Globus pallidus (tissue), 1 donor: Measurements from ENCODE around the gene KRTAP2-4.
"Not testable (repeated sequence)": the region's sequence is repeated elsewhere in the genome, so short reads cannot be mapped to it uniquely, and the experiment has no call there.

ENCODE experiments used
- DNase-seq: peaks from one replicate; pipeline ENCODE4 v3.0.0-alpha.2; 2015; ENCODE audit warnings: low spot score

KRTAP2-4 gene

GRCh38 chr17:41037853-41038350, 27.8 kb downstream of the KRTAP2-4 start:
- DNase-seq = no peak

- DNase-seq = not testable (repeated sequence)
These were observed 31.2 kb downstream of the KRTAP2-4 start, which contains the start of gene KRTAP1-3 for GRCh38 chr17:41034346-41034935. Gene KRTAP1-3 (minus strand): TSS chr17:41034874. CDS start chr17:41034821, 53 bp downstream.

- DNase-seq = no peak
These were observed 35.9 kb downstream of the KRTAP2-4 start, which contains the start of gene KRTAP1-4 for GRCh38 chr17:41029633-41030245. Gene KRTAP1-4 (minus strand): TSS chr17:41030195. CDS start chr17:41030078, 117 bp downstream.

- no peak for DNase-seq
These were observed 38.8 kb downstream of the KRTAP2-4 start, which contains the start of gene KRTAP1-5 for GRCh38 chr17:41026715-41027471. Gene KRTAP1-5 (minus strand): TSS chr17:41027208. CDS start chr17:41027155, 53 bp downstream.

- no peak for DNase-seq
These were observed 41.0 kb downstream of the KRTAP2-4 start for GRCh38 chr17:41024697-41025096.

- no peak for DNase-seq
These were observed 45.3 kb downstream of the KRTAP2-4 start for GRCh38 chr17:41020336-41020735.

GRCh38 chr17:41019415-41019814, 46.3 kb downstream of the KRTAP2-4 start:
- DNase-seq = no peak

- DNase-seq = no peak
These were observed 47.1 kb downstream of the KRTAP2-4 start for GRCh38 chr17:41018541-41018940.

- no peak for DNase-seq
These were observed 49.0 kb downstream of the KRTAP2-4 start for GRCh38 chr17:41016578-41017215.

GRCh38 chr17:41015454-41015853, 50.2 kb downstream of the KRTAP2-4 start:
- no peak for DNase-seq
